ENCODE measurements around the gene SMIM28.

DNA sequence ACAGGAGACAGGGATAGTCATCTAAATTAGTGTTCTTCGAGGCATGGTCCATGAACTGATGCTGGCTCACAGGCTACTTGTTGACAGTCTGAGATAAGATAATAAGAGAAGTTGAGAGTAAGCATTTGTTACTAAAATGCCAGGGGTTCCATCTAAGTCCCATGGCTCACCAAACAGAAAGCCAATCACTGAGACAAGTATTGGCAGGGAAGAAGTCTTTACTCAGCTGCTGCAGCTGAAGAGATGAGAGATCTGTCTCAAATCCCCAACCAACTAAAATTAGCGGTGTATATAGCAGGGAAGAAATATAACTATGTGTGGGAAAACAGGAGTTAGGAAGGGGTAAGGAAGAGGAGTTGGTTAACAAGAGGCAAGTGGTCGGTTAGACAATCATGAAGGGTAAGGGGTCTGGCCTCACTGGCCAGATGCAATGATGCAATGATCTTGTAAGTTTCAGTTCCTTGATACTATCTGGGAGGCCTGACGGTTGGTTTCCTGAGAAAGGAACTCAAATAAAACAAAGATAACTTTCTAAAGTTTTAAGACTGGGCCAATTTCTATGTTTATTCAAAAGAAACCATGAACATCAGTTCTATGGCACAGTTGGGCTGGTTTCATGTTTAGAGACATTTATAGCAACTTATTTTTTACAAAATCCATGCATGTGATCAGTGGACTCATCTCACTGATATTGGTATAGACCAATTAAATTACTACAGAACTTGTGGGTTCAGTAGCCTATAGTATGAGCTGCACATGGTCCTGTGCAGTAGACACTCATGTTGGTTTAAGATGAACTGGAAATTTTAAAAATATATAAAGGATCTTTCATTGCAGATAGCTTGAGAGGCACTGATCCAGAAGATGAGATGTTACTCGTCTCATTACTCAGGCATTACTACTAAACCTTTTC lies 16.4 kb downstream of the SMIM28 start:
- TF ChIP-seq, protein P1, sequence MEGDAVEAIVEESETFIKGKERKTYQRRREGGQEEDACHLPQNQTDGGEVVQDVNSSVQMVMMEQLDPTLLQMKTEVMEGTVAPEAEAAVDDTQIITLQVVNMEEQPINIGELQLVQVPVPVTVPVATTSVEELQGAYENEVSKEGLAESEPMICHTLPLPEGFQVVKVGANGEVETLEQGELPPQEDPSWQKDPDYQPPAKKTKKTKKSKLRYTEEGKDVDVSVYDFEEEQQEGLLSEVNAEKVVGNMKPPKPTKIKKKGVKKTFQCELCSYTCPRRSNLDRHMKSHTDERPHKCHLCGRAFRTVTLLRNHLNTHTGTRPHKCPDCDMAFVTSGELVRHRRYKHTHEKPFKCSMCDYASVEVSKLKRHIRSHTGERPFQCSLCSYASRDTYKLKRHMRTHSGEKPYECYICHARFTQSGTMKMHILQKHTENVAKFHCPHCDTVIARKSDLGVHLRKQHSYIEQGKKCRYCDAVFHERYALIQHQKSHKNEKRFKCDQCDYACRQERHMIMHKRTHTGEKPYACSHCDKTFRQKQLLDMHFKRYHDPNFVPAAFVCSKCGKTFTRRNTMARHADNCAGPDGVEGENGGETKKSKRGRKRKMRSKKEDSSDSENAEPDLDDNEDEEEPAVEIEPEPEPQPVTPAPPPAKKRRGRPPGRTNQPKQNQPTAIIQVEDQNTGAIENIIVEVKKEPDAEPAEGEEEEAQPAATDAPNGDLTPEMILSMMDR (conservative IDR thresholded peaks at IDR 0.05), result no peak
- no peak for TF ChIP-seq ZFX (IDR thresholded peaks at IDR 0.05)
